HepG2 (cell line): ENCODE data around the gene TXNL4A. TPM values are rescaled to one million over a fixed set of nuclear protein-coding genes. Genes with fewer than 3 reads are reported as not detected.

Experiments
- AGO2 ChIP-seq: fragments of 200-400 bp; formaldehyde crosslinking; optimal IDR thresholded peaks from 2 replicates; pipeline ENCODE3; 2017; ENCODE audit warnings: mild to moderate bottlenecking, low read depth, low read length, moderate library complexity
- BORCS8-MEF2B ChIP-seq: sonication (generic); formaldehyde crosslinking; IDR thresholded peaks from 2 replicates; pipeline ENCODE4 v1.8.0; 2022; ENCODE audit warnings: mild to moderate bottlenecking, missing genetic modification reagents
- BRCA1 ChIP-seq: sonication (generic); formaldehyde crosslinking; IDR thresholded peaks from 2 replicates; pipeline ENCODE4 v1.4.0; 2020; ENCODE audit warnings: missing genetic modification reagents
- FOSL2 ChIP-seq: sonication (generic); formaldehyde crosslinking; IDR thresholded peaks from 2 replicates; pipeline ENCODE4 v1.4.0; 2020; ENCODE audit warnings: missing genetic modification reagents
- HNRNPK ChIP-seq: fragments of 200-400 bp; formaldehyde crosslinking; IDR thresholded peaks from 2 replicates; pipeline ENCODE4 v1.6.1; 2018; ENCODE audit warnings: low read length, low read depth, moderate library complexity, mild to moderate bottlenecking; ENCODE audit not compliant: poor library complexity, severe bottlenecking
- JUND ChIP-seq: sonication (generic); formaldehyde crosslinking; IDR thresholded peaks from 2 replicates; pipeline ENCODE4 v1.8.0; 2022; ENCODE audit warnings: mild to moderate bottlenecking, missing genetic modification reagents
- MED13 ChIP-seq: sonication (generic); formaldehyde crosslinking; IDR thresholded peaks from 2 replicates; pipeline ENCODE4 v1.5.0; 2020; ENCODE audit warnings: missing genetic modification reagents
- MLLT10 ChIP-seq: sonication (generic); formaldehyde crosslinking; IDR thresholded peaks from 2 replicates; pipeline ENCODE4 v1.4.0; 2020; ENCODE audit warnings: missing genetic modification reagents
- RXRB ChIP-seq: IDR thresholded peaks from 2 replicates; pipeline ENCODE4 v1.6.1; 2016; ENCODE audit warnings: borderline replicate concordance, missing genetic modification reagents, missing compliant biosample characterization
- SRSF4 ChIP-seq: fragments of 200-400 bp; formaldehyde crosslinking; IDR thresholded peaks from one replicate; pipeline ENCODE4 v1.6.1; 2018; ENCODE audit warnings: mild to moderate bottlenecking, low read depth, low read length, moderate library complexity; ENCODE audit not compliant: poor library complexity, severe bottlenecking
- THAP11 ChIP-seq: IDR thresholded peaks from 2 replicates; pipeline ENCODE4 v1.6.1; 2016; ENCODE audit warnings: missing biosample characterization, missing genetic modification reagents
- ZBTB42 ChIP-seq: sonication (generic); formaldehyde crosslinking; IDR thresholded peaks from 2 replicates; pipeline ENCODE4 v1.5.0; 2020; ENCODE audit warnings: mild to moderate bottlenecking, missing genetic modification reagents
- ZNF530 ChIP-seq: sonication (generic); formaldehyde crosslinking; IDR thresholded peaks from 2 replicates; pipeline ENCODE4 v1.5.0; 2020; ENCODE audit warnings: low read depth, mild to moderate bottlenecking, missing genetic modification reagents
- ZNF567 ChIP-seq: sonication (generic); formaldehyde crosslinking; IDR thresholded peaks from 2 replicates; pipeline ENCODE4 v1.8.1; 2023; ENCODE audit warnings: mild to moderate bottlenecking, missing genetic modification reagents, borderline replicate concordance
- ZSCAN21 ChIP-seq: sonication (generic); formaldehyde crosslinking; IDR thresholded peaks from 2 replicates; pipeline ENCODE4 v1.8.0; 2022; ENCODE audit warnings: mild to moderate bottlenecking, missing genetic modification reagents, moderate library complexity, borderline replicate concordance
- polyA plus RNA-seq, 8 experiments: library from polyadenylated mRNA; depleted of rRNA in 3 of 8; stranded (reverse) in 7 of 8; unstranded in 1 of 8; fragments of >200 nt; fragmentation: Illumina TruSeq in 4 of 8; extraction: Trizol in 4 of 8; gene quantifications; 2 replicates each; pipeline versions ENCODE4 v1.2.1 to v1.2.3, GENCODE V29; 2011 to 2016; ENCODE audit warnings: low read depth in 4 of 8, missing spikeins in 1 of 8, mixed read lengths in 1 of 8; ENCODE audit not compliant: insufficient read depth in 1 of 8
- total RNA-seq, 5 experiments: library from RNA; depleted of rRNA; stranded (reverse); fragments of >200 nt; fragmentation: Illumina TruSeq; extraction: Trizol; gene quantifications; 2 replicates each; pipeline ENCODE4 v1.2.3, GENCODE V29; 2016; ENCODE audit warnings: low read depth in 1 of 5
- TF ChIP-seq, protein P1 (sequence below): sonication (generic); formaldehyde crosslinking; IDR thresholded peaks from 2 replicates; pipeline ENCODE4 v1.4.0; 2020; ENCODE audit warnings: missing genetic modification reagents, borderline replicate concordance
- TF ChIP-seq, protein P2 (sequence below), 2 experiments: fragments of 450-650 bp in 1 of 2; sonication (generic) in 1 of 2; formaldehyde crosslinking; IDR thresholded peaks; 2 replicates each; pipeline versions ENCODE4 v1.5.0 to v1.8.0; 2020 to 2022; ENCODE audit warnings: mild to moderate bottlenecking in 1 of 2, missing genetic modification reagents in 1 of 2
- TF ChIP-seq, protein P3 (sequence below): sonication (generic); formaldehyde crosslinking; IDR thresholded peaks from 2 replicates; pipeline ENCODE4 v1.4.0; 2020; ENCODE audit warnings: missing genetic modification reagents
- TF ChIP-seq, protein P4 (sequence below): sonication (generic); formaldehyde crosslinking; IDR thresholded peaks from 2 replicates; pipeline ENCODE4 v1.5.1; 2020; ENCODE audit warnings: missing genetic modification reagents, mild to moderate bottlenecking, borderline replicate concordance

The TXNL4A gene
- total and polyA plus RNA-seq, 2 of the 13 experiments (the other 11 are each of a cell fraction or from before 2014, with no cell fraction given): 172 to 202 TPM

DNA sequence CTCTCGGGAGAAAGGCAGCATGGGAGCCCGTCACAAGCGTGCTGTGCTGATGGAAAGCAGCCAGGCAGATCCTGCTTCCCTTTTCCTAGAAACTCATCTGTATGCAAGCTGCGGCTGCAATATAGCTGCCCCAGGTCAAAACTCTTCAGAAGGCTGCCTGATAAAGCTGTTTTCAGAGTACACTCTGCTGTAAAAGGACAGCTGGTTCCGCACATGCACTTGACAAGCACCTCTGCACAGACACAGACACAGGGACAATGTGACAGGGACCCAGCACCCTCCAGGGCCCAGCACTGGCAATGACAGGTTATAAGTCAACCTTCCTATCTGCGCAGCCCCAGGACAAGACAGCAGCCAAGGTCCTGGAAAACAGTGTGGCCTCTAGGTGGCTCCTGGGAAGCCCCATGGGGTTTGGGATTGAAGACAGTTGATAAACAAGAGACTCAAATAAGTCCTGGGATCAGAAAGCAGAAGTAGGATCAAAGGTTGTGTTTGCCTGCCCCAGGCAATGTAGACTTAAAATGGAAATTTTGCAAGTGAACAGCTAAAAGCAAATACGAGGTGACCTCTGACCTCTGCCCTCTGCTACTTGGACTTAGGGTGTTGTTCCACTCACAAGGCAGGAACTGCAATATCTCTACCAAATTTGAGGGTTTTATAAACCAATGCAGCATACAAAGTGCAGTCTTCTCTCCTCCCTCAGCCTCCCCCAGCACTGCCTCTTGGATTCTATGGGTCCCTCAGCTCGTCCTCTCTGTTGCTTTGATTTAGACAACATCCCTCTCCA is 53.9 kb downstream of the TXNL4A start (continued):
- TF ChIP-seq ZNF567 (CRISPR knock-in tag): no peak
- TF ChIP-seq, protein P1, sequence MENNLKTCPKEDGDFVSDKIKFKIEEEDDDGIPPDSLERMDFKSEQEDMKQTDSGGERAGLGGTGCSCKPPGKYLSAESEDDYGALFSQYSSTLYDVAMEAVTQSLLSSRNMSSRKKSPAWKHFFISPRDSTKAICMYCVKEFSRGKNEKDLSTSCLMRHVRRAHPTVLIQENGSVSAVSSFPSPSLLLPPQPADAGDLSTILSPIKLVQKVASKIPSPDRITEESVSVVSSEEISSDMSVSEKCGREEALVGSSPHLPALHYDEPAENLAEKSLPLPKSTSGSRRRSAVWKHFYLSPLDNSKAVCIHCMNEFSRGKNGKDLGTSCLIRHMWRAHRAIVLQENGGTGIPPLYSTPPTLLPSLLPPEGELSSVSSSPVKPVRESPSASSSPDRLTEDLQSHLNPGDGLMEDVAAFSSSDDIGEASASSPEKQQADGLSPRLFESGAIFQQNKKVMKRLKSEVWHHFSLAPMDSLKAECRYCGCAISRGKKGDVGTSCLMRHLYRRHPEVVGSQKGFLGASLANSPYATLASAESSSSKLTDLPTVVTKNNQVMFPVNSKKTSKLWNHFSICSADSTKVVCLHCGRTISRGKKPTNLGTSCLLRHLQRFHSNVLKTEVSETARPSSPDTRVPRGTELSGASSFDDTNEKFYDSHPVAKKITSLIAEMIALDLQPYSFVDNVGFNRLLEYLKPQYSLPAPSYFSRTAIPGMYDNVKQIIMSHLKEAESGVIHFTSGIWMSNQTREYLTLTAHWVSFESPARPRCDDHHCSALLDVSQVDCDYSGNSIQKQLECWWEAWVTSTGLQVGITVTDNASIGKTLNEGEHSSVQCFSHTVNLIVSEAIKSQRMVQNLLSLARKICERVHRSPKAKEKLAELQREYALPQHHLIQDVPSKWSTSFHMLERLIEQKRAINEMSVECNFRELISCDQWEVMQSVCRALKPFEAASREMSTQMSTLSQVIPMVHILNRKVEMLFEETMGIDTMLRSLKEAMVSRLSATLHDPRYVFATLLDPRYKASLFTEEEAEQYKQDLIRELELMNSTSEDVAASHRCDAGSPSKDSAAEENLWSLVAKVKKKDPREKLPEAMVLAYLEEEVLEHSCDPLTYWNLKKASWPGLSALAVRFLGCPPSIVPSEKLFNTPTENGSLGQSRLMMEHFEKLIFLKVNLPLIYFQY (CRISPR knock-in tag): peak; percentile 80
- TF ChIP-seq BORCS8-MEF2B (CRISPR knock-in tag): peak; percentile 84
- TF ChIP-seq ZSCAN21 (CRISPR knock-in tag): peak; percentile 41
- TF ChIP-seq THAP11 (CRISPR knock-in tag): peak; percentile 79
- no peak for TF ChIP-seq JUND (CRISPR knock-in tag)
- TF ChIP-seq MLLT10 (CRISPR knock-in tag): no peak
- peak; percentile 97 for TF ChIP-seq RXRB (CRISPR knock-in tag)
- no peak for TF ChIP-seq SRSF4
- no peak for TF ChIP-seq AGO2
- TF ChIP-seq BRCA1: no peak; the same call in 1 of the 2 replicates
- 0 out of 2 replicates have a peak, but pooled peaks have one; percentile 28 for TF ChIP-seq MED13 (CRISPR knock-in tag)
- TF ChIP-seq, protein P2, sequence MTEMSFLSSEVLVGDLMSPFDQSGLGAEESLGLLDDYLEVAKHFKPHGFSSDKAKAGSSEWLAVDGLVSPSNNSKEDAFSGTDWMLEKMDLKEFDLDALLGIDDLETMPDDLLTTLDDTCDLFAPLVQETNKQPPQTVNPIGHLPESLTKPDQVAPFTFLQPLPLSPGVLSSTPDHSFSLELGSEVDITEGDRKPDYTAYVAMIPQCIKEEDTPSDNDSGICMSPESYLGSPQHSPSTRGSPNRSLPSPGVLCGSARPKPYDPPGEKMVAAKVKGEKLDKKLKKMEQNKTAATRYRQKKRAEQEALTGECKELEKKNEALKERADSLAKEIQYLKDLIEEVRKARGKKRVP (CRISPR knock-in tag; IDR thresholded peaks at IDR 0.05): peak in 1 of 2 experiments; percentile 63; a peak in 2 of 4 replicates
- TF ChIP-seq, protein P3, sequence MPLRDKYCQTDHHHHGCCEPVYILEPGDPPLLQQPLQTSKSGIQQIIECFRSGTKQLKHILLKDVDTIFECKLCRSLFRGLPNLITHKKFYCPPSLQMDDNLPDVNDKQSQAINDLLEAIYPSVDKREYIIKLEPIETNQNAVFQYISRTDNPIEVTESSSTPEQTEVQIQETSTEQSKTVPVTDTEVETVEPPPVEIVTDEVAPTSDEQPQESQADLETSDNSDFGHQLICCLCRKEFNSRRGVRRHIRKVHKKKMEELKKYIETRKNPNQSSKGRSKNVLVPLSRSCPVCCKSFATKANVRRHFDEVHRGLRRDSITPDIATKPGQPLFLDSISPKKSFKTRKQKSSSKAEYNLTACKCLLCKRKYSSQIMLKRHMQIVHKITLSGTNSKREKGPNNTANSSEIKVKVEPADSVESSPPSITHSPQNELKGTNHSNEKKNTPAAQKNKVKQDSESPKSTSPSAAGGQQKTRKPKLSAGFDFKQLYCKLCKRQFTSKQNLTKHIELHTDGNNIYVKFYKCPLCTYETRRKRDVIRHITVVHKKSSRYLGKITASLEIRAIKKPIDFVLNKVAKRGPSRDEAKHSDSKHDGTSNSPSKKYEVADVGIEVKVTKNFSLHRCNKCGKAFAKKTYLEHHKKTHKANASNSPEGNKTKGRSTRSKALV (CRISPR knock-in tag): peak; percentile 72
- TF ChIP-seq HNRNPK: no peak
- TF ChIP-seq ZBTB42 (CRISPR knock-in tag): no peak
- TF ChIP-seq ZNF530: no peak
- TF ChIP-seq, protein P4, sequence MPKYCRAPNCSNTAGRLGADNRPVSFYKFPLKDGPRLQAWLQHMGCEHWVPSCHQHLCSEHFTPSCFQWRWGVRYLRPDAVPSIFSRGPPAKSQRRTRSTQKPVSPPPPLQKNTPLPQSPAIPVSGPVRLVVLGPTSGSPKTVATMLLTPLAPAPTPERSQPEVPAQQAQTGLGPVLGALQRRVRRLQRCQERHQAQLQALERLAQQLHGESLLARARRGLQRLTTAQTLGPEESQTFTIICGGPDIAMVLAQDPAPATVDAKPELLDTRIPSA (CRISPR knock-in tag): no peak
- TF ChIP-seq FOSL2 (CRISPR knock-in tag): peak; percentile 79
